ENCODE results near the gene KAZN.
"Not testable (repeated sequence)": the region's sequence is repeated elsewhere in the genome, so short reads cannot be mapped to it uniquely, and the experiment has no call there.

The KAZN gene

DNA sequence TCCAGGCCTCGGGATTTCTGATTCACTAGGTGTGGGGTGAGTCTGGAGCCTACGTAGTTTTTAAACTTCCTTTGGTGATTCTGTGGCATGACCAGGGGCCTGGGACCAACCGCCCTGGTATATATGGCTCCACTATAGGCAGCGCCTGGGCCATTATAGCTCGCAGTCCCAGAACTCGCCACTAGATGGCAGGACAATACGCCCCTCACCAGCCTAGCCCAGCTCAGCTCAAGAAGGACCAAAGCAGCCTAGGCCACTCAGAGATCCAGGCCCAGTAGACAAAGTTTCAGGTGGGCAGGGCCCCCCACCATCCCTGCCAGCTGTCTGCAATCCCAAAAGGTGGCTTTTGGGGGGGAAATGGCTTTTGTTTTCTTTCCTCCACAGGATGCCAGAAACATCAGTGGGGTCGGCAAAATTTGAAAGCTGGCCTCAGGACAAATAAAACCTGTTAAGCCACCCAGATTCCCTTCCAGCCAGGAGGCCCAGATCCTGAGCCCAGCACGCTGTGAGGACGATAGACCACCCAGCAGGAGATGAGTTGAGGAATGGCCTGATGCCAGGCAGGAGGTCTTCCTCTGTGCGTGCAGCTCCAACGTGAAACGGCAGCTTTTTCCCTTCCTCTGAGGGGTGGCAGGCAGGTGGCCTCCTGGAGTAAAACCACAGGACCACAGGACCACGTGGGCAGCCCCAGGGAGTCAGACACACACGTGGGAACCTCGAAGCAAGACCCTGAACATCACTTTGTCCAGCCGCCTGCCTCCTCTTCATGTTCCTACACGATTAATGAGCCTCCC is 530.2 kb downstream of the KAZN start:
- in situ Hi-C loops (cut with HindIII; ENCODE audit: low sequenced_read_pairs) = loop anchor here (25.0 kb wide), 2 partner anchors 159 to 309 kb away; partner anchors contain the start of gene CTRC
- TF ChIP-seq, protein P1, sequence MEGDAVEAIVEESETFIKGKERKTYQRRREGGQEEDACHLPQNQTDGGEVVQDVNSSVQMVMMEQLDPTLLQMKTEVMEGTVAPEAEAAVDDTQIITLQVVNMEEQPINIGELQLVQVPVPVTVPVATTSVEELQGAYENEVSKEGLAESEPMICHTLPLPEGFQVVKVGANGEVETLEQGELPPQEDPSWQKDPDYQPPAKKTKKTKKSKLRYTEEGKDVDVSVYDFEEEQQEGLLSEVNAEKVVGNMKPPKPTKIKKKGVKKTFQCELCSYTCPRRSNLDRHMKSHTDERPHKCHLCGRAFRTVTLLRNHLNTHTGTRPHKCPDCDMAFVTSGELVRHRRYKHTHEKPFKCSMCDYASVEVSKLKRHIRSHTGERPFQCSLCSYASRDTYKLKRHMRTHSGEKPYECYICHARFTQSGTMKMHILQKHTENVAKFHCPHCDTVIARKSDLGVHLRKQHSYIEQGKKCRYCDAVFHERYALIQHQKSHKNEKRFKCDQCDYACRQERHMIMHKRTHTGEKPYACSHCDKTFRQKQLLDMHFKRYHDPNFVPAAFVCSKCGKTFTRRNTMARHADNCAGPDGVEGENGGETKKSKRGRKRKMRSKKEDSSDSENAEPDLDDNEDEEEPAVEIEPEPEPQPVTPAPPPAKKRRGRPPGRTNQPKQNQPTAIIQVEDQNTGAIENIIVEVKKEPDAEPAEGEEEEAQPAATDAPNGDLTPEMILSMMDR (IDR thresholded peaks at IDR 0.05; ENCODE audit: low read depth, low read length, missing control alignments) = peak; percentile 89
- peak; percentile 38 for DNase-seq (ENCODE audit: low read depth)
- no peak overlapping the region for H3K4me3 ChIP-seq (ENCODE audit: low read depth, low read length)

DNA sequence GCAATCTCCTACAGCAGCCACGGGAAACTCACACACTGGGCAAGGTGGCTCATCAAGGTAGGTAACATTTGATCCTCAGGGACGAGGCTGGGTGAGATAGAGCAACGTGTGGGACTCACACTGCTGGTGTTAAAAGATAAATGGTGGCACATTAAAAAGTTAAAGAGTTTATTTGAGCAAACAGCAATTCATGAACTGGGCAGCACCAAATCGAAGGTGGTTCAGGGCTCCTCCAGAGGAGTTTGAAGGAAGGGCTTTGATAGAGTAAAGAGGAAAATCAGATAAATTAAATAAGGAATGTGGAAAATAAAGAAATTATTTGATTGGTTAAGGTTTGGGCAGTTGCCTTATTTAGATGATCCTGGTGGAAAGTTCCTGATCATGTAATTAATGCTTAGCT is 531.5 kb downstream of the KAZN start:
- H3K4me3 ChIP-seq (ENCODE audit: low read depth, low read length) = no peak overlapping the region
- TF ChIP-seq, protein P1 (IDR thresholded peaks at IDR 0.05; ENCODE audit: low read depth, low read length, missing control alignments) = no peak
- in situ Hi-C loops (cut with HindIII; ENCODE audit: low sequenced_read_pairs) = loop anchor here (25.0 kb wide), 2 partner anchors 157 to 307 kb away; partner anchors contain the start of gene CTRC
- DNase-seq (ENCODE audit: low read depth) = no peak

DNA sequence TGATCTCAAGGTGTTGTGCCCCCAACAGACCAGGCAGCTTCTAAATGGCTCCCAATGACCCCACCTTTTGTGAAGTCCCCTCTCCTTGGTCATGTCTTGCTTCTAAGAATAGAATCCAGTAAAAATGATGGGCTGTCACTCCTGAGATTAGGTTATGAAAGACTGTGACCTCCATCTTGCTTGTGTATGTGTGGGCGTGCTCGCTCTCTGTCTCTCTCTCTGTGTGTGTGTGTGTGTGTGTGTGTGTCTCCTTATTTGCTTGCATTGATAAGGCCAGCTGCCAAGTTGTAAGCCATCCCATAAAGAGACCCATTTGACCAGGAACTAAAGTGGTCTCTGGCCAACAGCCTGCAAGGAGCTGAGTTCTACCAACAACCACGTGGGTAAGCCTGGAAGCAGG is 532.1 kb downstream of the KAZN start:
- TF ChIP-seq, protein P1 (IDR thresholded peaks at IDR 0.05; ENCODE audit: low read depth, low read length, missing control alignments) = no peak

DNA sequence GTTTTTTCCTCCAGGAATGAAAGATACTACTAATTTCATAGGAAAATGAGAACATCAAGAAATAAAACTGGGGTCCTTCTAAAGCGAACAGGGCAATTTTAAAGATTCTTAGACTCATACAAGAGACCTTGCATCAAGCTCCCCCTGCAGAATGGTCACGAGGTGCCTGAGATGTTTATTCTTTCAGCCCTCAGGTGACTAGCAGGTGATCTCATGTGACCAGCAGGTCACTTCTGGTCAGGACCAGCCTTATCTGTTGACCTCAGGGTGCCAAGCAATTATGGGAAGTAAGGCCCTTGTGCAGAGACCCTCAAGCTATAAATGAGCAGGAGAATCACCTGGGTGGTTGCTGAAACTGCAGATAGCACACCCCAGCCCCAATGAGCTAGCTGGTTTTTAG is 534.5 kb downstream of the KAZN start:
- no peak for DNase-seq (ENCODE audit: low read depth)
- no peak overlapping the region for H3K4me3 ChIP-seq (ENCODE audit: low read depth, low read length)
- in situ Hi-C loops (cut with HindIII; ENCODE audit: low sequenced_read_pairs) = loop anchor here (25.0 kb wide), 2 partner anchors 154 to 304 kb away; partner anchors contain the start of gene CTRC
- TF ChIP-seq, protein P1 (IDR thresholded peaks at IDR 0.05; ENCODE audit: low read depth, low read length, missing control alignments) = no peak

More for the DNA sequence above, 532.1 kb downstream of the KAZN start:
- H3K4me3 ChIP-seq (ENCODE audit: low read depth, low read length) = no peak overlapping the region
- in situ Hi-C loops (cut with HindIII; ENCODE audit: low sequenced_read_pairs) = loop anchor here (25.0 kb wide), 2 partner anchors 157 to 307 kb away; partner anchors contain the start of gene CTRC
- DNase-seq (ENCODE audit: low read depth) = no peak

DNA sequence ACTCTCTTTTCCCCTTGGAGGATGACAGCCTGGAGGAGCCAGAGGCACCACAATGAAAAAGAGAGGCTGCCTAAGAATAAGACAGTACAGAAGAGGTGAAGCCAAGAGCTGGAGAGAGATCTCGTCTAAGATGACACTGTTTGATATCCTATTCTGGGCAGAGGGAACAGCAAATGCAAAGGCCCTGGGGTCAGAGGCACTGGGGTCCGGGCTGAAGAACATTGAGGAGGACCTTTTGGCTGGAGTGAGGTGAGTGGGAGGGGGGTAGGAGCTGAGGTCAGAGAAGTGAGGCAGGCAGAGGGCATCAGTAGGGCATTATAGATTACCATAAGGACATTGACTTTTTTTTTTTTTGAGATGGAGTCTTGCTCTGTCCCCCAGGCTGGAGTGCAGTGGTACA is 535.8 kb downstream of the KAZN start:
- in situ Hi-C loops (cut with HindIII; ENCODE audit: low sequenced_read_pairs) = loop anchor here (25.0 kb wide), 2 partner anchors 153 to 303 kb away; partner anchors contain the start of gene CTRC
- H3K4me3 ChIP-seq (ENCODE audit: low read depth, low read length) = no peak overlapping the region
- DNase-seq (ENCODE audit: low read depth) = no peak
- TF ChIP-seq, protein P1 (IDR thresholded peaks at IDR 0.05; ENCODE audit: low read depth, low read length, missing control alignments) = no peak

DNA sequence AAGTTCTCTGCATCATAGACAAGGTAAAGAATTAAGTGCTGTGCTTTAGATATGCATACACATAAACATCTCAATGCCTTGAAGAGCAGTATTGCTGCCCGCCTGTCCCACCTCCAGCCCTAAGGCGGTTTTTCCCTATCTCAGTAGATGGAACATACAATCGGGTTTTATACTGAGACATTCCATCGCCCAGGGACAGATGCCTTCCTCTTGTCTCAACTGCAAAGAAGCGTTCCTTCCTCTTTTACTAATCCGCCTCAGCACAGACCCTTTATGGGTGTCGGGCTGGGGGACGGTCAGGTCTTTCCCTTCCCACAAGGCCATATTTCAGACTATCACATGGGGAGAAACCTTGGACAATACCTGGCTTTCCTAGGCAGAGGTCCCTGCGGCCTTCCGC is 537.1 kb downstream of the KAZN start:
- DNase-seq (ENCODE audit: low read depth); H3K4me3 ChIP-seq (ENCODE audit: low read depth, low read length): not testable (repeated sequence)
- in situ Hi-C loops (cut with HindIII; ENCODE audit: low sequenced_read_pairs) = loop anchor here (5.0 to 25.0 kb wide), 3 partner anchors 42 to 302 kb away; partner anchors contain the start of gene CTRC

DNA sequence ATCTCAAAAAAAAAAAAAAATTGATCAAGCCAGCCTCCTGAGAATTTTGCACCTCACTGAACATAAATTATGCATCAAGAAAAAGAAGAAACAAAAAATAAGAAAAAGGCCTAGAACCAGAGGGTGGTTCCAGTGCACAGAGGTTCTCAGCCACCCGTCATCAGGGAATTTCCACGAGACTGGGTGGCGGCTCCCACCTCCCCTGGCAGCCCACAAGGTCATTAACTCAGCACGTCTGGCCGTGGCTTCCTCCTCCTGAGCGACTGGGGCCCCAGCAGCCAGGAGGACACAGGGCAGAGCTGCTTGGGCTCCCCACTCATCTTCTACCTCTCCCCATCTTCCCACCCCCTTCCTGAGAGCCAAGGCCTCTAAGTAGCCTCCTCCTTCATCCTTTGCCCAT is 539.3 kb downstream of the KAZN start:
- no peak overlapping the region for H3K4me3 ChIP-seq (ENCODE audit: low read depth, low read length)
- TF ChIP-seq, protein P1 (IDR thresholded peaks at IDR 0.05; ENCODE audit: low read depth, low read length, missing control alignments) = no peak
- no peak for DNase-seq (ENCODE audit: low read depth)
- in situ Hi-C loops (cut with HindIII; ENCODE audit: low sequenced_read_pairs) = loop anchor here (5.0 to 25.0 kb wide), 3 partner anchors 39 to 299 kb away; partner anchors contain the start of gene CTRC

Data from astrocyte of the cerebellum (primary cell).